Activated naive CD4-positive, alpha-beta T cell treated with anti-CD3 and anti-CD28 coated beads, Interleukin-2, amount 10 ng/mL, durations not matched to agents 7 days and 5 days (primary cell): Measurements from ENCODE around the gene MLIP.

Experiments used
- CTCF ChIA-PET: fragments of 350-600 bp; sonication (Branson Sonifier 250); formaldehyde crosslinking; loops from one replicate; lab custom pipeline; 2021; ENCODE audit warnings: antibody characterized with exemption; lab: Charles Lee
- DNase-seq: peaks from one replicate; pipeline ENCODE4 v3.0.0-alpha.2; 2020
- H3K27ac Mint-ChIP-seq: one replicate; pipeline ENCODE4 v1.8.0; 2021; ENCODE audit warnings: mild to moderate bottlenecking, moderate library complexity, mixed read lengths
- H3K27me3 Mint-ChIP-seq: one replicate; pipeline ENCODE4 v1.8.0; 2021; ENCODE audit warnings: mild to moderate bottlenecking, mixed read lengths
- H3K36me3 Mint-ChIP-seq: one replicate; pipeline ENCODE4 v1.8.0; 2021; ENCODE audit warnings: mixed read lengths
- H3K4me1 Mint-ChIP-seq: one replicate; pipeline ENCODE4 v1.8.0; 2021; ENCODE audit warnings: mixed read lengths
- H3K4me3 Mint-ChIP-seq: one replicate; pipeline ENCODE4 v1.8.0; 2021; ENCODE audit warnings: mild to moderate bottlenecking, moderate library complexity, mixed read lengths
- H3K9me3 Mint-ChIP-seq: one replicate; pipeline ENCODE4 v1.8.0; 2021; ENCODE audit warnings: mixed read lengths

MLIP gene

DNA sequence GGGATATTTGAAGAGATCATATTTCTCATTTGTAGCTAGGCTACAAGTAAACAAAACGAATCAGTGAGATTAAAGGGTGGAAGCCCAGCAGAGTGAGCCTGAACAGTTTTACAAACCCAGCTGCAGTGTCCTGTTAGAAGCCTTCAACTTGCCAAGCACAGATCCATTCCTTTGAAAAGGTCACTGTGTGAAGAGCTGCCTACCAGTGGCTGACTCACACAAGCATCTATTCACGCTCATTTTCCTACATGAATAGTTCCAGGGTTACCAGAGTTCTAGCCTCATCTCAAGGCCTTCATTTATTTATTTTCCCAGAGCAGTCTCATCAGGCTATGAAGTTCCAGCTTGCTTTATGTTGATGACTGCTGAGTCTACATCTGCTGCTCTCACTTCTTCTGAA, 25.7 kb upstream of the MLIP start:
- H3K4me1 Mint-ChIP-seq = no peaks in the 10 kb centered on the region
- CTCF ChIA-PET = no interaction called here
- no peaks in the 10 kb centered on the region for H3K27me3 Mint-ChIP-seq
- H3K27ac Mint-ChIP-seq = no peak overlapping the region
- no peaks in the 10 kb centered on the region for H3K9me3 Mint-ChIP-seq
- H3K4me3 Mint-ChIP-seq = no peak overlapping the region
- no peak for DNase-seq
- no peaks in the 10 kb centered on the region for H3K36me3 Mint-ChIP-seq

DNA sequence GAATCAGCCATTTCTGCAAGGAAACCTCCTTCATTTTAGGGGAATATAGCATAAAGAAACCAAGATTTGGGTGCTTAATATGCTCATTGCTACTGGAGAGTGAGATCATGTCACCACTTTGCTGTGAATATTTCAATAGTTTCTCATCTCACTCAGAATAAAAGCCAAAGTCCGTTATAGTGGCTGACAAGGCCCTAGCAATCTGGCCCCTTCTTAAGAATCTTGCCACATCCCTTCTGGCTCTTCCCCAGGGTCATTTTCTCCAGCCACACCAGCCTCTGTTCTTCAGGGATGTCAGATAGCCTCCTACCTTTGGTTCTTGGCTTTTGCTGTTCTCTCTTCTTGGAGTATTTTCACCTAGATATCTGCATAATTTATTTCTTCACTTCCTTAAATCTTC, 24.8 kb upstream of the MLIP start:
- DNase-seq = no peak
- no peaks in the 10 kb centered on the region for H3K36me3 Mint-ChIP-seq
- no peak overlapping the region for H3K4me3 Mint-ChIP-seq
- CTCF ChIA-PET = no interaction called here
- no peaks in the 10 kb centered on the region for H3K9me3 Mint-ChIP-seq
- no peak overlapping the region for H3K27ac Mint-ChIP-seq
- H3K27me3 Mint-ChIP-seq = no peaks in the 10 kb centered on the region
- H3K4me1 Mint-ChIP-seq = no peaks in the 10 kb centered on the region

DNA sequence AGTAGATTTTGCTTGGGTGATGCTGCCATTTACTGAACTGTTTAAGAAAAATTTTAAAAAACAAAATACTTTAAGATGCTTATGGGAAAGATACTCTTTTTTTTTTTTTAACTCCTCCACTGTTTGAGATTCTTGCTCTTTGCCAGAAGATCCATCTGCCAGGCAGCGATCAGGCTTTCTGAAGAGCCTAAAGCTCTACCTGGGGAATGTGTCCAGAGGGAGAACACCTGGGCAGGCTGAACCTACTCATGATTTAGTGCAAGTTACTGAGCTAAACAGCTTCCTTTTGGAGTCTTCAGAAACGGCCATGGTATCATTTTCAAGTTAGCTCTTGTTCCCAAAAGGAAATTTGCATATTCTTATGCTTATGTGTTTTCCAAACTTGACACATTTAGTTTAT, 23.5 kb upstream of the MLIP start:
- Mint-ChIP-seq H3K9me3 (no peaks in the 10 kb centered on the region), H3K36me3 (no peaks in the 10 kb centered on the region), H3K4me3 (no peak overlapping the region), H3K4me1 (no peaks in the 10 kb centered on the region), H3K27me3 (no peaks in the 10 kb centered on the region), H3K27ac (no peak overlapping the region)
- DNase-seq = no peak
- CTCF ChIA-PET = no interaction called here

GRCh38 chr6:54093326-54093948, 17.8 kb upstream of the MLIP start:
- no peaks in the 10 kb centered on the region for H3K4me1 Mint-ChIP-seq
- no peaks in the 10 kb centered on the region for H3K27me3 Mint-ChIP-seq
- no peak overlapping the region for H3K4me3 Mint-ChIP-seq
- CTCF ChIA-PET = no interaction called here
- H3K27ac Mint-ChIP-seq = no peak overlapping the region
- no peaks in the 10 kb centered on the region for H3K9me3 Mint-ChIP-seq
- no peaks in the 10 kb centered on the region for H3K36me3 Mint-ChIP-seq
- DNase-seq = no peak

GRCh38 chr6:54094293-54094692, 16.9 kb upstream of the MLIP start:
- H3K27me3 Mint-ChIP-seq = no peaks in the 10 kb centered on the region
- no peak overlapping the region for H3K27ac Mint-ChIP-seq
- DNase-seq = no peak
- H3K4me3 Mint-ChIP-seq = no peak overlapping the region
- H3K4me1 Mint-ChIP-seq = no peaks in the 10 kb centered on the region
- H3K36me3 Mint-ChIP-seq = no peaks in the 10 kb centered on the region
- no peaks in the 10 kb centered on the region for H3K9me3 Mint-ChIP-seq
- CTCF ChIA-PET = interaction anchor here (0.6 kb wide), 1 partner anchor 208 kb away, joined by 3 read pairs; no protein-coding TSS in a partner anchor

DNA sequence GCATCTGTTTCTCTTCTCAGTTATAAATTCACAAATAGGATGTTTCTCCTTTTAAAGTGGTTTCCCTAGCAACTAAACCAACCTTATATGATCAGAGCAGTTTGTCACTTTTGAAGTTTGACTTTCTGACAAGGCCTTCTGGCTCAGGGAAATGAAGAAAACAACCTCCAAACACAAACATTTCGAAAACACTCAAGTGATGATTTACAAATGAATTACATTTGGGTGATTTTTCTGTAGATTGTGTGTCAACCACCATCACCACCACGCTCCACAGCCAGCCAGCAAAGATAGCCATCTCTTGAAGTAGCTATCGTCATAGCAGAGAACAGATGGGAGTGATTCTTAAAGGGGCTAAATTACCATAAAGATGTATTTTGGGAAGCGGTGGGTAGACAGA, 16.5 kb upstream of the MLIP start:
- no peak for DNase-seq
- Mint-ChIP-seq H3K27me3 (no peaks in the 10 kb centered on the region), H3K27ac (no peak overlapping the region), H3K9me3 (no peaks in the 10 kb centered on the region), H3K4me3 (no peak overlapping the region), H3K36me3 (no peaks in the 10 kb centered on the region), H3K4me1 (no peaks in the 10 kb centered on the region)
- CTCF ChIA-PET = interaction anchor here (0.6 kb wide), 1 partner anchor 209 kb away, joined by 3 read pairs; no protein-coding TSS in a partner anchor

- no peak overlapping the region for H3K4me3 Mint-ChIP-seq
- no peak overlapping the region for H3K27ac Mint-ChIP-seq
- no peaks in the 10 kb centered on the region for H3K36me3 Mint-ChIP-seq
- no peaks in the 10 kb centered on the region for H3K27me3 Mint-ChIP-seq
- H3K9me3 Mint-ChIP-seq = no peaks in the 10 kb centered on the region
- H3K4me1 Mint-ChIP-seq = no peaks in the 10 kb centered on the region
- no peak for DNase-seq
- CTCF ChIA-PET = no interaction called here
These were observed 15.5 kb upstream of the MLIP start for GRCh38 chr6:54095723-54096122.

- Mint-ChIP-seq H3K27ac (no peak overlapping the region), H3K4me1 (no peaks in the 10 kb centered on the region), H3K4me3 (no peak overlapping the region), H3K36me3 (no peaks in the 10 kb centered on the region), H3K9me3 (no peaks in the 10 kb centered on the region), H3K27me3 (no peaks in the 10 kb centered on the region)
- CTCF ChIA-PET = no interaction called here
- DNase-seq = no peak
These were observed 14.4 kb upstream of the MLIP start for GRCh38 chr6:54096811-54097210.

DNA sequence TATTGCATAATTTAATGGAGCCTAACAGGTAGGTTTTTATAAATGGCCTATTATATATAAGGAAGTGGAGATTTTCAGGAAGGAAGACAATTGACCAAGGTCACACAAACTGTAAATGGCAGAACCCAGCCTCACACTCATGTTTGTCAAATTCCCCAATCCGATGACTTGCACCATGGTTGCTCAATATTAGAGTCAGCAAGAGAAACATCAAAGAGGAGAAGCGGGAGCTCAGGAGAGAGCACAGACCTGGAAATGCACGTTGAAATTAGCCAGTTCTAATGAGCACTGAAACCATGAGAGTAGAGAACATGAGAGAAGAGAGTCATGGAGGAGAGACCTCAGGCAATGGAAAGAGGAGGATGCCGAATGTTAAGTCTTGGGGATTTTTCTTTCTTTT, 13.5 kb upstream of the MLIP start:
- no peak for DNase-seq
- CTCF ChIA-PET = no interaction called here
- H3K4me3 Mint-ChIP-seq = no peak overlapping the region
- H3K27ac Mint-ChIP-seq = no peak overlapping the region
- H3K27me3 Mint-ChIP-seq = no peaks in the 10 kb centered on the region
- no peaks in the 10 kb centered on the region for H3K36me3 Mint-ChIP-seq
- no peaks in the 10 kb centered on the region for H3K9me3 Mint-ChIP-seq
- no peaks in the 10 kb centered on the region for H3K4me1 Mint-ChIP-seq

- DNase-seq = no peak
- Mint-ChIP-seq H3K27me3 (no peaks in the 10 kb centered on the region), H3K36me3 (no peaks in the 10 kb centered on the region), H3K4me3 (no peak overlapping the region), H3K27ac (no peak overlapping the region), H3K9me3 (no peaks in the 10 kb centered on the region), H3K4me1 (no peaks in the 10 kb centered on the region)
- CTCF ChIA-PET = no interaction called here
These were observed 12.7 kb upstream of the MLIP start for GRCh38 chr6:54098450-54099044.

DNA sequence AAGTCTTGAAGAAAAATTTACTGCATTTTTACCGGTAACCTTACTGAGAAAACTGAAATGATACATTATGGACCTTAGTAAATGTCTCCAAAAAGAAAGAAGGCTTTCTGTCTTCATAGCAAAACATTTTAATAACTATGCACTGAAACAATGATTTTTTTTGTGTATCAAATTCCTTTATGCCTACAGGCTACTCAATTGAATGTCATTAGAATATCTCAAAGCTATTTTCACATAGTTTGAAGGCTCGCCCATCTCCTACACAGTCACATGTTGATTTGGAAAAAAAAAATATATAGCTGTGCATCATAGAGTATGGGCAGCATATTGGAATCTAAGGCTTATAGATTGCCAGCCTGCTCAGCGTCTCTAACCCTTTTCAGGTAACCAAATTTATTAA, 12.0 kb upstream of the MLIP start:
- DNase-seq = no peak
- Mint-ChIP-seq H3K4me1 (no peaks in the 10 kb centered on the region), H3K27ac (no peak overlapping the region), H3K9me3 (no peaks in the 10 kb centered on the region), H3K27me3 (no peaks in the 10 kb centered on the region), H3K4me3 (no peak overlapping the region), H3K36me3 (no peaks in the 10 kb centered on the region)
- CTCF ChIA-PET = no interaction called here

DNA sequence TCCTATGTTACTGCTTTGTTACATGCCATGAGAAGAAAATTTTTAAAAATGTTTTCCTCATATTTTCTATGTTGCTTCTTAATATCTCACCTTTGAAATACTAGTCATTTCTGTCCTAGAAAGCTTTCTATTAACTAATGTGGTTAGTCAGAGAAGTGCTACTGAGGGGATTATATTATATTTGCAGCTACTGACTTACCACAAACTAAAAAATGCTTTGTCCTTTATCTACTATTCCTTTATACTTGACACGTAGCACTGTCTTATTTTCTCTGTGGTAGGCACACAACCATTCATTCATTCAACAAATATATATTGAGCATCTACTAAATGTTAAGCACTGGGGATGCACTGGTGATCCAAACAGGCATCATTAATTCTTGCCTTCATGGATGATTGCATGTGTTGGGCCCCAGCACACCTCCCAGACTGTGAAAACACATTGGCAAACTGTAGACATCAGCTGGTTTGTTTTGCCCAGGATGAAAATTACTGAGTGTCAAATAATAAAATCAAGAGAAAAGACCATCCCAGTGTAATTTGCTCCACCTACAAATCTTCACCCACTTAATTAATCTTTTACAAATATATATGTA, 10.7 kb upstream of the MLIP start:
- Mint-ChIP-seq H3K9me3 (no peaks in the 10 kb centered on the region), H3K4me3 (no peak overlapping the region), H3K36me3 (no peaks in the 10 kb centered on the region), H3K27me3 (no peaks in the 10 kb centered on the region), H3K4me1 (no peaks in the 10 kb centered on the region), H3K27ac (no peak overlapping the region)
- no peak for DNase-seq
- CTCF ChIA-PET = no interaction called here

DNA sequence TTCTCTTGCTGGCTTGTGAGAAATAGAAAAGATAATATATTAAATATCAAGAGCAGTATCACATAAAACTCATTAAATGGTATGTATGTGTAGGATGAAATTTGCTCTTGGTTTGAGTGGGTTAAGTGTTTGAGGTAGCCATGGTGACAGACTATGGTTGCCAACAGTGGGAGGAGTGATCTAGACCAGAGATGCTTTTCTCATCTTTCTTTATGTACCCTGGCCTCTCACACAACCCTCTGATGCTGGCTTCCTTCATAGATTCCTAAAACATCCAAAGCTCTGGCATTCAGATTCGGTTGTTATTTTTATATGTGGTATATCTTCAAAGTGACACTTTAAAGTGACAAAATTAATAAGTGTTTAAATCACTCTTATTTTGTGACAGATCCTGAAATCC, 9.0 kb upstream of the MLIP start:
- H3K4me1 Mint-ChIP-seq = no peaks in the 10 kb centered on the region
- H3K27ac Mint-ChIP-seq = no peak overlapping the region
- CTCF ChIA-PET = no interaction called here
- no peaks in the 10 kb centered on the region for H3K27me3 Mint-ChIP-seq
- no peaks in the 10 kb centered on the region for H3K36me3 Mint-ChIP-seq
- DNase-seq = no peak
- no peak overlapping the region for H3K4me3 Mint-ChIP-seq
- no peaks in the 10 kb centered on the region for H3K9me3 Mint-ChIP-seq

GRCh38 chr6:54103497-54103896, 7.7 kb upstream of the MLIP start:
- Mint-ChIP-seq H3K9me3 (no peaks in the 10 kb centered on the region), H3K4me3 (no peak overlapping the region), H3K36me3 (no peaks in the 10 kb centered on the region), H3K4me1 (no peaks in the 10 kb centered on the region), H3K27me3 (no peaks in the 10 kb centered on the region), H3K27ac (no peak overlapping the region)
- no peak for DNase-seq
- CTCF ChIA-PET = no interaction called here

GRCh38 chr6:54106727-54107126, 4.5 kb upstream of the MLIP start:
- Mint-ChIP-seq H3K36me3 (no peaks in the 10 kb centered on the region), H3K4me1 (no peaks in the 10 kb centered on the region), H3K27ac (no peak overlapping the region), H3K9me3 (no peaks in the 10 kb centered on the region), H3K27me3 (no peaks in the 10 kb centered on the region), H3K4me3 (no peak overlapping the region)
- CTCF ChIA-PET = no interaction called here
- DNase-seq = no peak
